ENCODE measurements around the gene RFNG. TPM values are rescaled to one million over a fixed set of nuclear protein-coding genes. Genes with fewer than 3 reads are reported as not detected.

Gene RFNG
- total and polyA plus RNA-seq, 2 of the 13 experiments (the other 11 are each of a cell fraction or from before 2014, with no cell fraction given) = 61.4 to 64.0 TPM

GRCh38 chr17:82021107-82021899, 30.3 kb downstream of the RFNG start (continued):
- no peak for TF ChIP-seq ZNF17 (CRISPR knock-in tag; IDR thresholded peaks at IDR 0.05)
- TF ChIP-seq ZBTB40 (IDR thresholded peaks at IDR 0.05) = no peak
- TF ChIP-seq ZBTB40 (CRISPR knock-in tag; IDR thresholded peaks at IDR 0.05) = peak; percentile 39; the same call in 1 of the 2 replicates
- TF ChIP-seq FOXK1 (CRISPR knock-in tag; IDR thresholded peaks at IDR 0.05; ENCODE audit: borderline replicate concordance, low read depth) = no peak; the same call in 1 of the 2 replicates
- TF ChIP-seq FOXM1 (CRISPR knock-in tag; IDR thresholded peaks at IDR 0.05) = 0 out of 2 replicates have a peak, but pooled peaks have one; percentile 4
- peak; percentile 62; the same call in 1 of the 2 replicates for TF ChIP-seq ZNF552 (CRISPR knock-in tag; IDR thresholded peaks at IDR 0.05; ENCODE audit: borderline replicate concordance)
- TF ChIP-seq ELF1 (CRISPR knock-in tag; IDR thresholded peaks at IDR 0.05) = no peak
- peak; percentile 43; the same call in 1 of the 2 replicates for TF ChIP-seq ZNF335 (CRISPR knock-in tag; IDR thresholded peaks at IDR 0.05)
- TF ChIP-seq PCBP1 (IDR thresholded peaks at IDR 0.05; ENCODE audit: borderline replicate concordance, low read depth, low read length) = no peak
- peak; percentile 98 for TF ChIP-seq RAD21 (CRISPR knock-in tag; IDR thresholded peaks at IDR 0.05)
- 0 out of 2 replicates have a peak, but pooled peaks have one; percentile 29 for TF ChIP-seq ZNF557 (CRISPR knock-in tag; IDR thresholded peaks at IDR 0.05)
- peak; percentile 95 for TF ChIP-seq ZNF800 (CRISPR knock-in tag; IDR thresholded peaks at IDR 0.05)
- peak; percentile 57; the same call in 1 of the 2 replicates for TF ChIP-seq ZNF770 (CRISPR knock-in tag; IDR thresholded peaks at IDR 0.05)
- TF ChIP-seq KLF12 (CRISPR knock-in tag; IDR thresholded peaks at IDR 0.05; ENCODE audit: borderline replicate concordance) = peak; percentile 84
- no peak for TF ChIP-seq ZNF75D (CRISPR knock-in tag; IDR thresholded peaks at IDR 0.05; ENCODE audit: borderline replicate concordance)
